K562 (cell line): ENCODE measurements around the gene APOL2.

Source experiments
- BRCA1 ChIP-seq, 2 experiments: fragments of 450-650 bp in 1 of 2; sonication (generic) in 1 of 2; formaldehyde crosslinking in 1 of 2; IDR thresholded peaks; 2 replicates each; pipeline versions ENCODE4 v1.5.0 to v1.6.1; 2017 to 2020; ENCODE audit warnings: mild to moderate bottlenecking in 1 of 2, missing genetic modification reagents in 1 of 2
- CEBPB ChIP-seq: fragments of 450-650 bp; IDR thresholded peaks from 2 replicates; pipeline ENCODE4 v1.6.1; 2016; ENCODE audit warnings: missing genetic modification characterization, missing compliant biosample characterization
- CTCF ChIP-seq, 3 experiments: IDR thresholded peaks in 2 of 3; conservative IDR thresholded peaks in 1 of 3; 2 replicates each; pipeline ENCODE4 v1.5.1; 2011 to 2012; ENCODE audit warnings: low read length in 3 of 3, mild to moderate bottlenecking in 3 of 3, control low read depth in 2 of 3, improper control_type of control experiment in 1 of 3, inconsistent platforms in 1 of 3, low read depth in 1 of 3, mixed read lengths in 1 of 3, moderate library complexity in 1 of 3; ENCODE audit not compliant: insufficient read depth in 2 of 3
- ETV1 ChIP-seq: fragments of 450-650 bp; conservative IDR thresholded peaks from 2 replicates; pipeline ENCODE4 v1.6.1; 2016; ENCODE audit warnings: missing genetic modification characterization, control low read depth, low read depth, missing compliant biosample characterization
- MCM5 ChIP-seq: fragments of 450-650 bp; IDR thresholded peaks from 2 replicates; pipeline ENCODE4 v1.6.1; 2016; ENCODE audit warnings: low read depth
- SAFB2 ChIP-seq: fragments of 200-400 bp; formaldehyde crosslinking; IDR thresholded peaks from 2 replicates; pipeline ENCODE4 v1.6.1; 2018; ENCODE audit warnings: borderline replicate concordance, low read length, low read depth, moderate library complexity; ENCODE audit not compliant: severe bottlenecking
- SREBF1 ChIP-seq: fragments of 150-350 bp; IDR thresholded peaks from 2 replicates; pipeline ENCODE4 v1.6.1; 2014; ENCODE audit warnings: antibody characterized with exemption, low read depth, low read length, borderline replicate concordance
- ZC3H11A ChIP-seq: IDR thresholded peaks from 2 replicates; pipeline ENCODE4 v1.6.1; 2012; ENCODE audit warnings: low read depth, low read length, improper control_type of control experiment
- ZKSCAN1 ChIP-seq: fragments of 150-350 bp; IDR thresholded peaks from 2 replicates; pipeline ENCODE4 v1.6.1; 2016; ENCODE audit warnings: low read depth, low read length

DNA sequence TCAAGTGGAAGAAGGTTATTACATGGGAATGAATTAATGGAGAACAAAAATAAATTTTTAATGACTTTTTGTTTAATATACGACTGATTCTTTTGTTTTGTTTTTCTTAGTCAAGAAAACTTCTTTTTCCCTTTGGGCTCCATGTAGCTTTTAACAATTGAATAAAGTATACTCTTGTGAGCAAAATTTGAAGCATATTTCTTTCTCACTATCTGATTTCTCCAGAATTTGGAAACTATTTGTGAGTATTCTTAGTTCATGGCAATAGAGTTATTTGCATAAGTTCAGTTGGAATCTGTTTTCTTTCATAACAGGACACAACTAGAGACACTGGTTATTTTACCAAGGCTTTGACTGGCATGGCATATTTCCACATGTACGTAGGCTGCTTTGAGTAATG, 9.8 kb upstream of the APOL2 start:
- TF ChIP-seq SAFB2 (no peak), BRCA1 (IDR thresholded peaks at IDR 0.05) (no peak), BRCA1 (CRISPR knock-in tag; IDR thresholded peaks at IDR 0.05) (no peak), SREBF1 (no peak), MCM5 (no peak), CTCF (IDR thresholded peaks at IDR 0.05 in 2 of 3, conservative IDR thresholded peaks at IDR 0.05 in 1 of 3; ENCODE audit: insufficient read depth in 2 of 3, low read depth in 1 of 3, low read length in 3 of 3) (no peak), ETV1 (tag) (no peak), CEBPB (no peak), ZC3H11A (no peak), ZKSCAN1 (no peak)
